Measurements from ENCODE around the gene PHACTR1. TPM values are rescaled to one million over a fixed set of nuclear protein-coding genes. Genes with fewer than 3 reads are reported as not detected.

Gene PHACTR1
- total RNA-seq, 1 experiment from 2014 or later: 0.21 TPM

- intact Hi-C loops (cut with micrococcal nuclease; ENCODE audit: unreplicated experiment): no loop called here
- no peak for TF ChIP-seq CTCF (IDR thresholded peaks at IDR 0.05; ENCODE audit: unreplicated experiment)
- Mint-ChIP-seq H3K4me3 (ENCODE audit: low read depth, unreplicated experiment) (peak overlapping the region; percentile 70), H3K4me1 (ENCODE audit: low read depth, unreplicated experiment) (peaks cover 13% of the 10 kb centered on the region), H3K9me3 (ENCODE audit: low read depth, unreplicated experiment) (no peaks in the 10 kb centered on the region), H3K36me3 (ENCODE audit: insufficient read depth, unreplicated experiment) (peaks cover 8% of the 10 kb centered on the region), H3K27me3 (ENCODE audit: unreplicated experiment) (peaks cover 58% of the 10 kb centered on the region), H3K27ac (ENCODE audit: unreplicated experiment) (no peak overlapping the region)
- DNase-seq: no peak
- CTCF ChIA-PET: interaction anchor here (0.5 kb wide), 1 partner anchor 173 kb away, joined by 3 read pairs; no protein-coding TSS in a partner anchor
- BruUV-seq (replicated peaks): no TSS peak
Observed at GRCh38 chr6:12958052-12958706, 241.6 kb downstream of the PHACTR1 start.

GRCh38 chr6:12961761-12962160 lies 245.2 kb downstream of the PHACTR1 start:
- peaks cover 59% of the 10 kb centered on the region for H3K27me3 Mint-ChIP-seq (ENCODE audit: unreplicated experiment)
- no peak for DNase-seq
- no peak overlapping the region for H3K4me3 Mint-ChIP-seq (ENCODE audit: low read depth, unreplicated experiment)
- BruUV-seq (replicated peaks): no TSS peak
- H3K27ac Mint-ChIP-seq (ENCODE audit: unreplicated experiment): no peak overlapping the region
- intact Hi-C loops (cut with micrococcal nuclease; ENCODE audit: unreplicated experiment): no loop called here
- peaks cover 8% of the 10 kb centered on the region for H3K36me3 Mint-ChIP-seq (ENCODE audit: insufficient read depth, unreplicated experiment)
- peaks cover 13% of the 10 kb centered on the region for H3K4me1 Mint-ChIP-seq (ENCODE audit: low read depth, unreplicated experiment)
- CTCF ChIA-PET: no interaction called here
- no peaks in the 10 kb centered on the region for H3K9me3 Mint-ChIP-seq (ENCODE audit: low read depth, unreplicated experiment)
- no peak for TF ChIP-seq CTCF (IDR thresholded peaks at IDR 0.05; ENCODE audit: unreplicated experiment)

GRCh38 chr6:12962529-12962928 lies 246.0 kb downstream of the PHACTR1 start:
- peaks cover 3% of the 10 kb centered on the region for H3K36me3 Mint-ChIP-seq (ENCODE audit: insufficient read depth, unreplicated experiment)
- peaks cover 11% of the 10 kb centered on the region for H3K4me1 Mint-ChIP-seq (ENCODE audit: low read depth, unreplicated experiment)
- intact Hi-C loops (cut with micrococcal nuclease; ENCODE audit: unreplicated experiment): no loop called here
- CTCF ChIA-PET: no interaction called here
- H3K27ac Mint-ChIP-seq (ENCODE audit: unreplicated experiment): no peak overlapping the region
- H3K27me3 Mint-ChIP-seq (ENCODE audit: unreplicated experiment): peaks cover 52% of the 10 kb centered on the region
- no TSS peak for BruUV-seq (replicated peaks)
- no peaks in the 10 kb centered on the region for H3K9me3 Mint-ChIP-seq (ENCODE audit: low read depth, unreplicated experiment)
- H3K4me3 Mint-ChIP-seq (ENCODE audit: low read depth, unreplicated experiment): no peak overlapping the region
- DNase-seq: no peak
- no peak for TF ChIP-seq CTCF (IDR thresholded peaks at IDR 0.05; ENCODE audit: unreplicated experiment)

GRCh38 chr6:12962987-12963386 lies 246.4 kb downstream of the PHACTR1 start:
- no TSS peak for BruUV-seq (replicated peaks)
- peaks cover 7% of the 10 kb centered on the region for H3K4me1 Mint-ChIP-seq (ENCODE audit: low read depth, unreplicated experiment)
- H3K27ac Mint-ChIP-seq (ENCODE audit: unreplicated experiment): no peak overlapping the region
- H3K36me3 Mint-ChIP-seq (ENCODE audit: insufficient read depth, unreplicated experiment): no peaks in the 10 kb centered on the region
- CTCF ChIA-PET: no interaction called here
- TF ChIP-seq CTCF (IDR thresholded peaks at IDR 0.05; ENCODE audit: unreplicated experiment): no peak
- no peak overlapping the region for H3K4me3 Mint-ChIP-seq (ENCODE audit: low read depth, unreplicated experiment)
- no peak for DNase-seq
- no peaks in the 10 kb centered on the region for H3K9me3 Mint-ChIP-seq (ENCODE audit: low read depth, unreplicated experiment)
- H3K27me3 Mint-ChIP-seq (ENCODE audit: unreplicated experiment): peaks cover 47% of the 10 kb centered on the region
- intact Hi-C loops (cut with micrococcal nuclease; ENCODE audit: unreplicated experiment): no loop called here

All from Calu3 (cell line).